GM12878 (cell line): ENCODE results near the gene CFAP61.

Experiments used
- BHLHE40 ChIP-seq, 2 experiments: fragments of 450-650 bp in 1 of 2; IDR thresholded peaks; 2 replicates each; pipeline ENCODE4 v1.6.1; 2011 to 2017; ENCODE audit warnings: low read depth in 2 of 2, borderline replicate concordance in 1 of 2, improper control_type of control experiment in 1 of 2, low read length in 1 of 2, mild to moderate bottlenecking in 1 of 2
- FOS ChIP-seq: IDR thresholded peaks from 3 replicates; pipeline ENCODE4 v1.6.1; 2011; ENCODE audit warnings: borderline replicate concordance; ENCODE audit not compliant: insufficient read length; ENCODE audit errors: extremely low read depth
- POLR2A ChIP-seq: IDR thresholded peaks from 2 replicates; pipeline ENCODE4 v1.6.1; 2011; ENCODE audit warnings: low read depth, mild to moderate bottlenecking, low read length
- SIN3A ChIP-seq: IDR thresholded peaks from 2 replicates; pipeline ENCODE4 v1.6.1; 2012; ENCODE audit warnings: low read depth, low read length, improper control_type of control experiment
- TF ChIP-seq, protein P1 (sequence below): IDR thresholded peaks from 2 replicates; pipeline ENCODE4 v1.6.1; 2012; ENCODE audit warnings: improper control_type of control experiment, low read depth, low read length; ENCODE audit not compliant: insufficient replicate concordance
- TF ChIP-seq, protein P2 (sequence below), 3 experiments: IDR thresholded peaks in 2 of 3; conservative IDR thresholded peaks in 1 of 3; 2 replicates each; pipeline ENCODE4 v1.5.1; 2011; ENCODE audit warnings: low read depth in 3 of 3, low read length in 3 of 3, mild to moderate bottlenecking in 3 of 3, control low read depth in 2 of 3, moderate library complexity in 2 of 3, inconsistent platforms in 1 of 3, mixed read lengths in 1 of 3; ENCODE audit not compliant: control insufficient read depth in 2 of 3, insufficient read depth in 1 of 3; ENCODE audit errors: extremely low read depth in 1 of 3
- TF ChIP-seq, protein P3 (sequence below): fragments of 450-650 bp; IDR thresholded peaks from 2 replicates; pipeline ENCODE4 v1.6.1; 2016; ENCODE audit warnings: mild to moderate bottlenecking

DNA sequence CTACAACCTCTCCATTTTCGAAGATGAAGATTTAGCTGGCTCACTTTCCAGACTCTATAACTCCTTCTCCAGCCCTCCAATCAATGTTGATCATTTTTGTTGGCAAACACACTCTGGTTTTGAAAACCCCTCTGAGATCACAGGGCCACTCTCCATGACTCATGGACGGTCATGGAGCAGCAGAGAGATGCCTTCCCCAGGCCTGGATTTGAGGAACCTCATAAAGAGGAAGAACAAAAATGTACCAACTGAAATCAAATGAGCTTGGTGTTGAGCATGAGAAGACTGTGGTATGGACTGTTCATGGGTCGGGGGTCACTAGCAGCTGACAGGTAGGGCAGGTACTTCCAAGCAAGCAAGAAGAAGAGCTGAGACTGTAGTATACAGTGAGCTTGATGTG is 202.8 kb downstream of the CFAP61 start:
- TF ChIP-seq, protein P1, sequence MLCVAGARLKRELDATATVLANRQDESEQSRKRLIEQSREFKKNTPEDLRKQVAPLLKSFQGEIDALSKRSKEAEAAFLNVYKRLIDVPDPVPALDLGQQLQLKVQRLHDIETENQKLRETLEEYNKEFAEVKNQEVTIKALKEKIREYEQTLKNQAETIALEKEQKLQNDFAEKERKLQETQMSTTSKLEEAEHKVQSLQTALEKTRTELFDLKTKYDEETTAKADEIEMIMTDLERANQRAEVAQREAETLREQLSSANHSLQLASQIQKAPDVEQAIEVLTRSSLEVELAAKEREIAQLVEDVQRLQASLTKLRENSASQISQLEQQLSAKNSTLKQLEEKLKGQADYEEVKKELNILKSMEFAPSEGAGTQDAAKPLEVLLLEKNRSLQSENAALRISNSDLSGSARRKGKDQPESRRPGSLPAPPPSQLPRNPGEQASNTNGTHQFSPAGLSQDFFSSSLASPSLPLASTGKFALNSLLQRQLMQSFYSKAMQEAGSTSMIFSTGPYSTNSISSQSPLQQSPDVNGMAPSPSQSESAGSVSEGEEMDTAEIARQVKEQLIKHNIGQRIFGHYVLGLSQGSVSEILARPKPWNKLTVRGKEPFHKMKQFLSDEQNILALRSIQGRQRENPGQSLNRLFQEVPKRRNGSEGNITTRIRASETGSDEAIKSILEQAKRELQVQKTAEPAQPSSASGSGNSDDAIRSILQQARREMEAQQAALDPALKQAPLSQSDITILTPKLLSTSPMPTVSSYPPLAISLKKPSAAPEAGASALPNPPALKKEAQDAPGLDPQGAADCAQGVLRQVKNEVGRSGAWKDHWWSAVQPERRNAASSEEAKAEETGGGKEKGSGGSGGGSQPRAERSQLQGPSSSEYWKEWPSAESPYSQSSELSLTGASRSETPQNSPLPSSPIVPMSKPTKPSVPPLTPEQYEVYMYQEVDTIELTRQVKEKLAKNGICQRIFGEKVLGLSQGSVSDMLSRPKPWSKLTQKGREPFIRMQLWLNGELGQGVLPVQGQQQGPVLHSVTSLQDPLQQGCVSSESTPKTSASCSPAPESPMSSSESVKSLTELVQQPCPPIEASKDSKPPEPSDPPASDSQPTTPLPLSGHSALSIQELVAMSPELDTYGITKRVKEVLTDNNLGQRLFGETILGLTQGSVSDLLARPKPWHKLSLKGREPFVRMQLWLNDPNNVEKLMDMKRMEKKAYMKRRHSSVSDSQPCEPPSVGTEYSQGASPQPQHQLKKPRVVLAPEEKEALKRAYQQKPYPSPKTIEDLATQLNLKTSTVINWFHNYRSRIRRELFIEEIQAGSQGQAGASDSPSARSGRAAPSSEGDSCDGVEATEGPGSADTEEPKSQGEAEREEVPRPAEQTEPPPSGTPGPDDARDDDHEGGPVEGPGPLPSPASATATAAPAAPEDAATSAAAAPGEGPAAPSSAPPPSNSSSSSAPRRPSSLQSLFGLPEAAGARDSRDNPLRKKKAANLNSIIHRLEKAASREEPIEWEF, result no peak
- TF ChIP-seq FOS (no peak), POLR2A (no peak), BHLHE40 (IDR thresholded peaks at IDR 0.05; ENCODE audit: borderline replicate concordance in 1 of 2, low read depth in 2 of 2, low read length in 1 of 2) (no peak), SIN3A (no peak)
- TF ChIP-seq, protein P2, sequence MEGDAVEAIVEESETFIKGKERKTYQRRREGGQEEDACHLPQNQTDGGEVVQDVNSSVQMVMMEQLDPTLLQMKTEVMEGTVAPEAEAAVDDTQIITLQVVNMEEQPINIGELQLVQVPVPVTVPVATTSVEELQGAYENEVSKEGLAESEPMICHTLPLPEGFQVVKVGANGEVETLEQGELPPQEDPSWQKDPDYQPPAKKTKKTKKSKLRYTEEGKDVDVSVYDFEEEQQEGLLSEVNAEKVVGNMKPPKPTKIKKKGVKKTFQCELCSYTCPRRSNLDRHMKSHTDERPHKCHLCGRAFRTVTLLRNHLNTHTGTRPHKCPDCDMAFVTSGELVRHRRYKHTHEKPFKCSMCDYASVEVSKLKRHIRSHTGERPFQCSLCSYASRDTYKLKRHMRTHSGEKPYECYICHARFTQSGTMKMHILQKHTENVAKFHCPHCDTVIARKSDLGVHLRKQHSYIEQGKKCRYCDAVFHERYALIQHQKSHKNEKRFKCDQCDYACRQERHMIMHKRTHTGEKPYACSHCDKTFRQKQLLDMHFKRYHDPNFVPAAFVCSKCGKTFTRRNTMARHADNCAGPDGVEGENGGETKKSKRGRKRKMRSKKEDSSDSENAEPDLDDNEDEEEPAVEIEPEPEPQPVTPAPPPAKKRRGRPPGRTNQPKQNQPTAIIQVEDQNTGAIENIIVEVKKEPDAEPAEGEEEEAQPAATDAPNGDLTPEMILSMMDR (IDR thresholded peaks at IDR 0.05 in 2 of 3, conservative IDR thresholded peaks at IDR 0.05 in 1 of 3; ENCODE audit: control insufficient read depth in 2 of 3, extremely low read depth in 1 of 3, insufficient read depth in 1 of 3, low read depth in 3 of 3, low read length in 3 of 3), result no peak
- TF ChIP-seq, protein P3, sequence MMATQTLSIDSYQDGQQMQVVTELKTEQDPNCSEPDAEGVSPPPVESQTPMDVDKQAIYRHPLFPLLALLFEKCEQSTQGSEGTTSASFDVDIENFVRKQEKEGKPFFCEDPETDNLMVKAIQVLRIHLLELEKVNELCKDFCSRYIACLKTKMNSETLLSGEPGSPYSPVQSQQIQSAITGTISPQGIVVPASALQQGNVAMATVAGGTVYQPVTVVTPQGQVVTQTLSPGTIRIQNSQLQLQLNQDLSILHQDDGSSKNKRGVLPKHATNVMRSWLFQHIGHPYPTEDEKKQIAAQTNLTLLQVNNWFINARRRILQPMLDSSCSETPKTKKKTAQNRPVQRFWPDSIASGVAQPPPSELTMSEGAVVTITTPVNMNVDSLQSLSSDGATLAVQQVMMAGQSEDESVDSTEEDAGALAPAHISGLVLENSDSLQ, result no peak
